H1 (cell line): ENCODE measurements around the gene TOR4A. TPM values are rescaled to one million over a fixed set of nuclear protein-coding genes. Genes with fewer than 3 reads are reported as not detected.

Source experiments
- CTCF ChIA-PET: fragments of 300-600 bp; sonication (Branson Sonifier 250); formaldehyde crosslinking; loops from one replicate; lab custom pipeline; 2021; ENCODE audit not compliant: partially characterized antibody; lab: Charles Lee
- POLR2A ChIA-PET: fragments of 300-600 bp; sonication (Branson Sonifier 250); formaldehyde crosslinking; loops from one replicate; lab custom pipeline; 2021; ENCODE audit warnings: inconsistent platforms; ENCODE audit not compliant: partially characterized antibody; lab: Charles Lee
- DNase-seq, 2 experiments: peaks; one replicate each; pipeline versions ENCODE4 v3.0.0 to v3.0.0-alpha.2; 2010 to 2022; ENCODE audit warnings: low spot score in 2 of 2, low read depth in 1 of 2, mixed read lengths in 1 of 2
- FAIRE-seq: peaks from 2 replicates; lab custom pipeline; 2011; peaks lifted over from hg19 to GRCh38; lab: Jason Lieb, UNC
- H2AFZ ChIP-seq: 2 replicates; pipeline ENCODE4 v1.8.1; 2012; ENCODE audit warnings: low read length, inconsistent platforms
- H2AK5ac ChIP-seq: 2 replicates; pipeline ENCODE4 v1.6.1; 2013; ENCODE audit warnings: low read depth, low read length
- H2BK120ac ChIP-seq: replicated peaks from 2 replicates; pipeline ENCODE3; 2013; ENCODE audit warnings: low read depth, low read length, inconsistent platforms
- H2BK12ac ChIP-seq: 2 replicates; pipeline ENCODE4 v1.6.1; 2013; ENCODE audit warnings: low read depth, low read length
- H2BK15ac ChIP-seq: 2 replicates; pipeline ENCODE4 v1.6.1; 2013; ENCODE audit warnings: low read length
- H2BK20ac ChIP-seq: 2 replicates; pipeline ENCODE4 v1.6.1; 2013; ENCODE audit warnings: low read length
- H2BK5ac ChIP-seq: 2 replicates; pipeline ENCODE4 v1.6.1; 2013; ENCODE audit warnings: low read depth, low read length
- H3K14ac ChIP-seq: 2 replicates; pipeline ENCODE4 v1.6.1; 2013; ENCODE audit warnings: inconsistent platforms; ENCODE audit not compliant: insufficient read length
- H3K18ac ChIP-seq: 2 replicates; pipeline ENCODE4 v1.6.1; 2013; ENCODE audit warnings: low read length; ENCODE audit errors: extremely low read depth
- H3K23ac ChIP-seq: 2 replicates; pipeline ENCODE4 v1.6.1; 2013; ENCODE audit warnings: inconsistent platforms; ENCODE audit not compliant: insufficient read length
- H3K23me2 ChIP-seq: 2 replicates; pipeline ENCODE4 v1.6.1; 2013; ENCODE audit warnings: low read depth, low read length
- H3K27ac ChIP-seq: 2 replicates; pipeline ENCODE4 v1.6.1; 2011; ENCODE audit warnings: low read depth, low read length, inconsistent platforms
- H3K27me3 ChIP-seq, 4 experiments: replicated peaks in 1 of 4; 1 replicate in 1 of 4; 2 replicates in 3 of 4; pipeline versions ENCODE4 v1.6.1 to v1.8.1; 2011 to 2013; ENCODE audit warnings: low read length in 3 of 4, mild to moderate bottlenecking in 3 of 4, inconsistent platforms in 2 of 4, mixed read lengths in 2 of 4, moderate library complexity in 1 of 4; ENCODE audit not compliant: control insufficient read depth in 3 of 4, insufficient read depth in 3 of 4; ENCODE audit errors: extremely low read depth in 1 of 4
- H3K36me3 ChIP-seq, 4 experiments: 2 replicates each; pipeline versions ENCODE4 v1.6.1 to v1.8.1; 2011 to 2013; ENCODE audit warnings: mild to moderate bottlenecking in 4 of 4, low read length in 3 of 4, moderate library complexity in 2 of 4, control low read depth in 1 of 4, inconsistent platforms in 1 of 4; ENCODE audit not compliant: insufficient read depth in 4 of 4, control insufficient read depth in 2 of 4
- H3K4ac ChIP-seq: replicated peaks from 2 replicates; pipeline ENCODE3; 2013; ENCODE audit warnings: low read length, low read depth, mixed read lengths, inconsistent platforms; ENCODE audit not compliant: insufficient read length
- H3K4me1 ChIP-seq, 4 experiments: replicated peaks in 1 of 4; 1 replicate in 1 of 4; 2 replicates in 3 of 4; pipeline versions ENCODE4 v1.6.1 to v1.8.1; 2011 to 2013; ENCODE audit warnings: low read length in 3 of 4, inconsistent platforms in 2 of 4, mixed read lengths in 1 of 4; ENCODE audit not compliant: insufficient read depth in 4 of 4, control insufficient read depth in 3 of 4
- H3K4me2 ChIP-seq, 2 experiments: 2 replicates each; pipeline versions ENCODE4 v1.6.1 to v1.8.1; 2011 to 2013; ENCODE audit warnings: low read depth in 2 of 2, low read length in 2 of 2, control low read depth in 1 of 2, inconsistent platforms in 1 of 2, mild to moderate bottlenecking in 1 of 2; ENCODE audit not compliant: insufficient read depth in 1 of 2
- H3K4me3 ChIP-seq, 4 experiments: fragments of 200-600, 300-600 bp in 1 of 4; sonication (generic), shearing (Covaris generic), sonication (Bioruptor Twin) in 1 of 4; 2 replicates each; pipeline versions ENCODE4 v1.5.1 to v1.8.1; 2011 to 2016; ENCODE audit warnings: low read length in 4 of 4, low read depth in 3 of 4, control low read depth in 2 of 4, inconsistent platforms in 2 of 4, mild to moderate bottlenecking in 2 of 4, mixed read lengths in 1 of 4, moderate library complexity in 1 of 4; ENCODE audit not compliant: insufficient read depth in 2 of 4; ENCODE audit errors: extremely low read depth in 1 of 4
- H3K56ac ChIP-seq: replicated peaks from 2 replicates; pipeline ENCODE3; 2013; ENCODE audit warnings: low read depth, mild to moderate bottlenecking, mixed read lengths, low read length, inconsistent platforms; ENCODE audit not compliant: insufficient read length
- H3K79me1 ChIP-seq: 2 replicates; pipeline ENCODE4 v1.6.1; 2013; ENCODE audit warnings: low read depth, low read length, control low read depth
- H3K79me2 ChIP-seq, 2 experiments: 2 replicates each; pipeline versions ENCODE4 v1.6.1 to v1.8.1; 2012 to 2013; ENCODE audit warnings: low read length in 2 of 2, mild to moderate bottlenecking in 2 of 2, inconsistent platforms in 1 of 2; ENCODE audit not compliant: insufficient read depth in 2 of 2, control insufficient read depth in 1 of 2
- H3K9ac ChIP-seq, 4 experiments: replicated peaks in 1 of 4; 1 replicate in 1 of 4; 2 replicates in 3 of 4; pipeline versions ENCODE4 v1.6.1 to v1.8.1; 2011 to 2013; ENCODE audit warnings: low read depth in 3 of 4, low read length in 3 of 4, control low read depth in 2 of 4, mild to moderate bottlenecking in 2 of 4, moderate library complexity in 2 of 4, inconsistent platforms in 1 of 4; ENCODE audit errors: extremely low read depth in 1 of 4
- H3K9me3 ChIP-seq, 2 experiments: 2 replicates each; pipeline versions ENCODE4 v1.6.1 to v1.8.1; 2012 to 2013; ENCODE audit warnings: mild to moderate bottlenecking in 2 of 2, moderate library complexity in 2 of 2, control low read depth in 1 of 2, inconsistent platforms in 1 of 2, low read depth in 1 of 2, low read length in 1 of 2, mixed read lengths in 1 of 2; ENCODE audit not compliant: insufficient read depth in 2 of 2
- H4K20me1 ChIP-seq, 2 experiments: replicated peaks in 1 of 2; 2 replicates each; pipeline versions ENCODE3 to v1.8.1; 2011 to 2013; ENCODE audit warnings: inconsistent platforms in 2 of 2, low read length in 2 of 2, mild to moderate bottlenecking in 1 of 2; ENCODE audit not compliant: insufficient read depth in 2 of 2, control insufficient read depth in 1 of 2
- H4K5ac ChIP-seq: 2 replicates; pipeline ENCODE4 v1.6.1; 2013; ENCODE audit warnings: low read length, low read depth, mixed read lengths, inconsistent platforms; ENCODE audit not compliant: insufficient read length
- H4K8ac ChIP-seq: 2 replicates; pipeline ENCODE4 v1.8.0; 2013; ENCODE audit warnings: mild to moderate bottlenecking, moderate library complexity, low read length, inconsistent platforms; ENCODE audit not compliant: insufficient read depth; ENCODE audit errors: extremely low read depth
- H4K91ac ChIP-seq: replicated peaks from 2 replicates; pipeline ENCODE3; 2013; ENCODE audit warnings: low read length, mixed read lengths, inconsistent platforms; ENCODE audit not compliant: insufficient read length
- ASH2L ChIP-seq: fragments of 200-600, 300-600 bp; sonication (generic); IDR thresholded peaks from one replicate; pipeline ENCODE4 v1.7.1; 2017; ENCODE audit warnings: low read length
- SP1 ChIP-seq: IDR thresholded peaks from 2 replicates; pipeline ENCODE4 v1.6.1; 2011; ENCODE audit warnings: low read depth, low read length
- WGBS, 2 experiments: shearing (Covaris generic) in 1 of 2; methylation state at CpG; one replicate each; pipeline versions ENCODE4 v1.1.6 to v1.1.7; 2013 to 2015; ENCODE audit warnings: low lambda C conversion rate in 2 of 2, mixed read lengths in 2 of 2, inconsistent platforms in 1 of 2, low coverage in 1 of 2, missing lambda C conversion rate in 1 of 2; ENCODE audit not compliant: insufficient replicate concordance in 2 of 2, insufficient coverage in 1 of 2, insufficient read length in 1 of 2; ENCODE audit errors: extremely low coverage in 1 of 2, missing lambda C conversion rate in 1 of 2; 5-methylcytosine and 5-hydroxymethylcytosine counted together
- polyA plus RNA-seq, 7 experiments: library from polyadenylated mRNA; depleted of rRNA in 3 of 7; stranded (reverse) in 5 of 7; unstranded in 2 of 7; fragments of >200 nt in 5 of 7; fragments of 200-250 nt in 2 of 7; gene quantifications; 1 replicate in 5 of 7; 2 replicates in 1 of 7; 4 replicates in 1 of 7; pipeline versions ENCODE4 v1.2.1 to v1.2.3, GENCODE V29; 2011 to 2013; ENCODE audit warnings: missing spikeins in 2 of 7, mixed read lengths in 2 of 7
- total RNA-seq: library from RNA; stranded (reverse); fragmentation: NEBNext Ultra II Directional; extraction: Animal tissue kit (Norgen Biotek cat#: 25700); gene quantifications from 2 replicates; pipeline ENCODE4 v1.2.1, GENCODE V29; 2021

TOR4A gene
- total and polyA plus RNA-seq, 2 of the 8 experiments (the other 6 are each of a cell fraction or from before 2014, with no cell fraction given) = 8.4 to 9.3 TPM

DNA sequence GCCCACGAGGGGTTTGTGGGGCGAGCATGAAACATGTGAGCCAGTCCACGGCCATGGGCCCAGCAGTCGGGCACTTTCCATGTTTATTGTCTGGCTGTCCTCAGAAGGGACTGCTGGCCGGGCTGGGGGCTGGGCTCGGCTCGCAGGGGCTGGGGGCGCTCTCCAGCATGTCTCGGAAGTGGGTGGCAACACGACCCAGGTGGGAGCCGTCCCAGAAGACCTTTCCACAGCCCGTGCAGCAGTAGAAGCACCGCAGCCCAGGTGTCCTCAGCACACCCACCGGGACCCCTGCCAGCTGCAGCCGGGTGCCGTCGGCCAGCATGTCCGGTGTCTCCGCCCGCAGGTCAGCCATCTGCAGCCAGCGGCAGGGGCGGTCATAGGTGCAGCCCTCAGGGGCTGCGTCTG, 29.3 kb downstream of the TOR4A start:
- CTCF ChIA-PET = interaction anchor here (0.6 to 2.8 kb wide), 5 partner anchors 10 to 60 kb away, joined by 3 to 18 read pairs (median 3); a partner anchor contains a TSS
- H2BK12ac ChIP-seq = peak overlapping the region; percentile 27; the same call in 1 of the 2 replicates
- no peaks in the 10 kb centered on the region for H3K36me3 ChIP-seq
- H2BK5ac ChIP-seq = no peak overlapping the region
- H3K56ac ChIP-seq = no peak overlapping the region
- H3K4me2 ChIP-seq = no peak overlapping the region
- peaks cover 6% of the 10 kb centered on the region; the same call in 1 of the 2 replicates for H3K23me2 ChIP-seq
- H3K9me3 ChIP-seq = no peaks in the 10 kb centered on the region
- no peak overlapping the region; the same call in 1 of the 2 replicates for H3K18ac ChIP-seq
- WGBS, 2 experiments = 89% methylated on average over 20 of the region's 23 CpGs; no CpG with 5 or more reads in 1 of the 2 experiments
- H2BK15ac ChIP-seq = peak overlapping the region; percentile 46; the same call in 1 of the 2 replicates
- no peak overlapping the region for H3K27ac ChIP-seq
- no peak overlapping the region for H4K5ac ChIP-seq
- no peak overlapping the region for H3K4ac ChIP-seq
- no peak overlapping the region for H2AFZ ChIP-seq
- H3K4me3 ChIP-seq = no peak overlapping the region
- POLR2A ChIA-PET = interaction anchor here (1.0 to 1.2 kb wide), 5 partner anchors 9 to 72 kb away, joined by 3 to 4 read pairs (median 3); partner anchors contain the start of gene TUBB4B
- H2AK5ac ChIP-seq = peak overlapping the region; percentile 24; the same call in 1 of the 2 replicates
- peaks cover 0 to 16% (median 7%) of the 10 kb centered on the region in 4 experiments; a peak in 5 of 7 replicates for H3K27me3 ChIP-seq
- H3K9ac ChIP-seq = no peak overlapping the region
- H3K4me1 ChIP-seq = peaks cover 0 to 49% (median 37%) of the 10 kb centered on the region in 4 experiments; a peak in 6 of 7 replicates
- no peak for FAIRE-seq
- no peak for DNase-seq
- no peak overlapping the region for H3K23ac ChIP-seq
- no peak overlapping the region for H2BK120ac ChIP-seq
- H2BK20ac ChIP-seq = no peak overlapping the region
- H4K91ac ChIP-seq = peak overlapping the region; percentile 6
- H4K20me1 ChIP-seq = no peaks in the 10 kb centered on the region
- no peaks in the 10 kb centered on the region for H3K79me2 ChIP-seq
- no peak overlapping the region for H4K8ac ChIP-seq
- H3K14ac ChIP-seq = no peak overlapping the region
- no peaks in the 10 kb centered on the region for H3K79me1 ChIP-seq
- TF ChIP-seq SP1 = no peak
- no peak for TF ChIP-seq ASH2L
